Measurements from ENCODE around the gene PSMD3.

DNA sequence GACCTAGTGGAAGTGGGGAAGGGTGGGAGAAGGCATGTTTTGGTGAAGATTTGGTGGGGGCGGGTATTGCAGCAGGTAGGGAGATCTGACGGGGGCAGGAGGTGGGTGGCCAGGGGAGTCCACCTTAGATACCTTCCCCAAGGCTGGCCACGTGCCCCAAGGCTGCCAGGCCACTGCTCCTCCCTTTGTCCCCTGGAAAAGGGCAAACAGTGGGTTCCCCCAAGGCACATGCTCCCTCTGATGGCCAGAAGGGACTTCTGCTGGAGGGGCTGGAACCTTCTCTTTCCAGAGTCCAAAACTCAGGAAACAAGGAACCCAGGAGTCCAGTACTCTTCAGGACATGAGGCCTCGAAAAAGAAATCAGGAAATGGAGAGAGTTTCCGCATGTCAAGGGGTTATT is 6.2 kb upstream of the PSMD3 start:
- no peak for TF ChIP-seq POLR2A (IDR thresholded peaks at IDR 0.05)
- TF ChIP-seq CTCF (IDR thresholded peaks at IDR 0.05), result no peak
- TF ChIP-seq EP300 (IDR thresholded peaks at IDR 0.05), result no peak
